ENCODE results near the gene DDX28.
"Not testable (repeated sequence)": the region's sequence is repeated elsewhere in the genome, so short reads cannot be mapped to it uniquely, and the experiment has no call there.

DDX28 gene

DNA sequence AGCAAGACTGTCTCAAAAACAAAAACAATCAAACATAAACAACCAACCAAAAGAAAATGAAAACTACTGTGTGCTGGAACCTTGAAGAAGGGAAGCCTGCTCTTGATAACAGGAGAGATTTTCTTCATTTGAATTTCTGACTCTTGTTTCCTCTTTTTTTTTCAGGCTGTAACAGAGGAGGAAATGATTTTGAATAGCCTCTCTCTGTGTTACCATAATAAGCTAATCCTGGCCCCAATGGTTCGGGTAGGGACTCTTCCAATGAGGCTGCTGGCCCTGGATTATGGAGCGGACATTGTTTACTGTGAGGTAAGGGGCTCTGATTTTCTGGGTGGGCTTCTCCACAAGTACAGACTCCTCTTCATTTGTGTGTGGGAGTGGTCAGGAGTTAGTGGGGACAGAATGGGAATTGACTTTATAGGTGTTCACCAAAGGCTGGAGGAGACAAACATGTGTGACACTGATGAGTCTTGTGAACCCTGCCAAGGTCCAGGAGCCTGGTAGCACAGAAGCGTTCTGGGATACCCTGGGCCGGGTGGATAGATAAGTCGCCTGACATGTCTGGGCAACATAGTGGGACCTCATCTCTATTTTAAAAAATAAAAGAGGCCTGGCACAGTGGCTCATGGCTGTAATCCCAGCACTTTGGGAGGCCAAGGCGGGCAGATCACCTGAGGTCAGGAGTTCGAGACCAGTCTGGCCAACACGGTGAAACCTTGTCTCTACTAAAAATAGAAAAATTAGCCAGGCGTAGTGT, 15.0 kb upstream of the DDX28 start:
- DNase-seq (ENCODE audit: low spot score), result no peak

GRCh38 chr16:68035227-68035626, 12.2 kb upstream of the DDX28 start:
- DNase-seq (ENCODE audit: low spot score), result no peak

DNA sequence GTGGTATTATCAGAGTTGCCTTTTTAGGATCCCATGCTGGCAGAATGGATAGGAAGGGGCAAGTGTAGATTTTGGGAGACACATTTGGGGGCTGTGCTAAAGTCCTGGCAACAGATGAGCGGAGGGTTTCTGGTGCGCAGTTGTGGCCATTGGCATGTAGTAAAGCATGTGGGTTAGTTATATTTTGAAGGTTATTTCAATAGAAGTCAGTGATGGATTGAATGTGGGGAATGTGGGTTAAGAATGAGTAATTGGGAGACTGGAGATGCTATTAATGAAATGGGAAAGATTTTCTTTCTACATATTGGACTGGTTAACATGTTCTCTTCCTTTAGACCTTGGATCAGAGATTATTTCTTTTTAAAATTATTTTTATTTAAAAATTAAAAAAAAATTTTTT, 10.1 kb upstream of the DDX28 start:
- DNase-seq (ENCODE audit: low spot score), result no peak

DNA sequence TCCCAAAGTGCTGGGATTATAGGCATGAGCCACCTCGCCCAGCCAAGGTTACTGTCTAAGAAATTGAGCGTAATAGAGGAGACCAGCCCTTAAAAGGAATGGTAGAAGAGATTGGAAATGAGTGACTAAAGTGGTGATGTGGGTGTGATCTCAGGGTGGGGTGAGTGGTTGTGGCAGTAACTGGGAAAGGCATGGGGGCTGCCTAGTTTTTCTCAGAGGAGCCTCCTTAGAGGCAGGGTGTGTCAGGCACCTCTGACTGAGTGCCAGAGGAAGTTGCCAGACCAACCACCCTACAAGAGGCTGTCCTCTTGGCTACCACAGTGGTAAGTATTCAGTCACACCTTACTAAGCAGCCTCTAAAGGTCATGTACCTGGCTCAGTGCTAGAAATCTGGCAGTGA, 8.9 kb upstream of the DDX28 start:
- no peak for DNase-seq (ENCODE audit: low spot score)

GRCh38 chr16:68030108-68030507, 7.1 kb upstream of the DDX28 start:
- not testable (repeated sequence) for DNase-seq (ENCODE audit: low spot score)

GRCh38 chr16:68028996-68029395, 6.0 kb upstream of the DDX28 start:
- no peak for DNase-seq (ENCODE audit: low spot score)

- no peak for DNase-seq (ENCODE audit: low spot score)
Measured at GRCh38 chr16:68022278-68022727, 729 bp downstream of the DDX28 start.

- no peak for DNase-seq (ENCODE audit: low spot score)
Measured at GRCh38 chr16:68021490-68021889, 1.5 kb downstream of the DDX28 start.

DNA sequence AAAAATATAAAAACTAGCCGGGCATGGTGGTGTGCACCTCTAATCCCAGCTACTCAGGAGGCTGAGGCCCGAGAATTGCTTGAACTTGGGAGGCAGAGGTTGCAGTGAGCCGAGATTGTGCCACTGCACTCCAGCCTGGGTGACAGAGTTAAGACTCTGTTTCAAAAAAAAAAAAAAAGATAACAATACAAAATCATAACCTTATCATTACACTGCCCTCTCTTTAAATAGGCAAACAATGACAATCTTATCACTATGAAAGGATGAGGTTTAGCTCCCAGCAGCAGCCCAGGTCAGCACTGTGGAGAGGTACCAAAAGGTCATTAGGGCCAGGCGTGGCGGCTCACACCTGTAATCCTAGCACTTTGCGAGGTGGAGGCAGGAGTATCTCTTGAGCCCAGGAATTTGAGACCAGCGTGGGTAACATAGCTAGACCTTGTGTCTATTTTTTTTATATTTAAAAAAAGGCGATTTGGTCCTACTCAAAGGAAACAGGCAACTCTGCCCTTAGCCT, 3.8 kb downstream of the DDX28 start:
- no peak for DNase-seq (ENCODE audit: low spot score)

- DNase-seq (ENCODE audit: low spot score), result peak; percentile 3
Measured at GRCh38 chr16:68015681-68016080, 7.4 kb downstream of the DDX28 start, which contains the start of gene DPEP2NB. DPEP2NB (minus strand) TSS chr16:68015911; CDS start chr16:68015770, 141 bp downstream.

GRCh38 chr16:68013440-68013839, 9.6 kb downstream of the DDX28 start:
- peak; percentile 17 for DNase-seq (ENCODE audit: low spot score)

- not testable (repeated sequence) for DNase-seq (ENCODE audit: low spot score)
Measured at GRCh38 chr16:68009872-68010271, 13.2 kb downstream of the DDX28 start.

- DNase-seq (ENCODE audit: low spot score), result peak; percentile 17
Measured at GRCh38 chr16:68009157-68009735, 13.8 kb downstream of the DDX28 start.

GRCh38 chr16:68005786-68006286, 17.2 kb downstream of the DDX28 start:
- DNase-seq (ENCODE audit: low spot score), result no peak

GRCh38 chr16:68005211-68005610, 17.8 kb downstream of the DDX28 start:
- no peak for DNase-seq (ENCODE audit: low spot score)

- no peak for DNase-seq (ENCODE audit: low spot score)
Measured at GRCh38 chr16:68003031-68003430, 20.0 kb downstream of the DDX28 start.

GRCh38 chr16:68000450-68000849, 22.6 kb downstream of the DDX28 start:
- DNase-seq (ENCODE audit: low spot score), result no peak

DNA sequence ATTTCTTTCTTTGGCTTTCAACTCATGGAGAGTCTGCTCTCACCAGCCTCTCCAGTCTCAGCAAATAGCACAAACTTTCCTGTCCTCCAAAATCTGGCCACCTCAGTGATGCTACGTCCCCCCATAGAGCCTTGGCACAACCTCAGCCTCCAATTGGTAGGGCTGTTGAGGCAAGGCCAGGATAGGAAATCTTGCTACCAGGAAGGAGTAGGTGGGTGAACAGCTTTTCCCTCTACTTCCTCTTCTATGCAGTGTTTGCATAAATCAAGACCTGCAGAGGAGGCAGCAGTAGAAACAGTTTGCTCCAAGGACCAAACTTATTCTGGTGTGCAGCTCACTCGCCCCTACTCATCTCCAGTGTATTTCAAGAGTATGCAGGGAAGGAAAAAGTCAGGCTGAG, 23.0 kb downstream of the DDX28 start:
- no peak for DNase-seq (ENCODE audit: low spot score)

GRCh38 chr16:67998779-67999688, 24.0 kb downstream of the DDX28 start, which contains the start of gene DPEP2:
DPEP2 (minus strand) TSS chr16:67999484; CDS start chr16:67993212, 6,272 bp downstream.
- DNase-seq (ENCODE audit: low spot score), result not testable (repeated sequence)

DNA sequence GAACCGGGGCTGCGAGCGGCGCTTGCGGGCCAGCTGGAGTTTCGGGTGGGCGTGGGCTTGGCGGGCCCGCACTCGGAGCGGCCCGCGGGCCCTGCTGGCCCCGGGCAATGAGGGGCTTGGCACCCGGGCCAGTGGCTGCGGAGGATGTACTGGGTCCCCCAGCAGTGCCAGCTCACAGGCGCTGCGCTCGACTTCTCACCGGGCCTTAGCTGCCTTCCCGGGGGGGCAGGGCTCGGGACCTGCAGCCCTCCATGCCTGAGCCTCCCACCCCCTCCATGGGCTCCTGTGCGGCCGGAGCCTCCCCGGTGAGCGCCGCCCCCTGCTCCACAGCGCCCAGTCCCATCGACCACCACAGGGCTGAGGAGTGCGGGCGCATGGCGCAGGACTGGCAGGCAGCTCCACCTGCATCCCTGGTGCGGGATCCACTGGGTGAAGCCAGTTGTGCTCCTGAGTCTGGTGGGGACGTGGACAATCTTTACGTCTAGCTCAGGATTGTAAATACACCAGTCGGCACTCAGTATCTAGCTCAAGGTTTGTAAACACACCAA, 24.7 kb downstream of the DDX28 start:
- DNase-seq (ENCODE audit: low spot score), result not testable (repeated sequence)

GRCh38 chr16:67996666-67997065, 26.4 kb downstream of the DDX28 start:
- no peak for DNase-seq (ENCODE audit: low spot score)

DNA sequence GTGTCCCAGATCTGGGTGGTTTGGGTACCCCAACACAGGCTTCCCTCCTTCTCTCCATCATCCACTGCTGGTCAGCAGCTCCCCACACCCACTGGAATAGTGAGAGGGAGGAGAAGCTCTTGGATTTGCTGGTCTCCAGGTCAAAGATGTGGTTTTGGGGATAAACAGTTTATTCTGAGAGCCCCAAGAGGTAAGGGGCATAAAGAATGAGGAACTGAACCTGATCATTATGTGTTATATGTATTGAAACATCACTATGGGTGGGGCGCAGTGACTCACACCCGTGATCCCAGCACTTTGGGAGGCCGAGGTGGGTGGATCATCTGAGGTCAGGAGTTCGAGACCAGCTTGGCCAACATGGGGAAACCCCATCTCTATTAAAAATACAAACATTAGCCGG, 27.6 kb downstream of the DDX28 start:
- no peak for DNase-seq (ENCODE audit: low spot score)

All from D341Med (cell line).